Naive thymus-derived CD4-positive, alpha-beta T cell (primary cell): ENCODE measurements around the gene RASA3. TPM values are rescaled to one million over a fixed set of nuclear protein-coding genes. Genes with fewer than 3 reads are reported as not detected.

Source experiments
- ATAC-seq: fragments of 150-1000 bp; cut with Tn5 transposase; 2 replicates; pipeline ENCODE4 v1.10.0; 2021; ENCODE audit warnings: mild to moderate bottlenecking, moderate library complexity
- CTCF ChIA-PET: fragments of 350-600 bp; sonication (Branson Sonifier 250); formaldehyde crosslinking; loops from one replicate; lab custom pipeline; 2021; ENCODE audit warnings: antibody characterized with exemption; lab: Charles Lee
- POLR2A ChIA-PET: fragments of 350-600 bp; sonication (Branson Sonifier 250); formaldehyde crosslinking; loops from one replicate; lab custom pipeline; 2021; ENCODE audit warnings: antibody characterized with exemption, inconsistent platforms; lab: Charles Lee
- DNase-seq, 9 donors: peaks; one replicate each; pipeline versions ENCODE4 v3.0.0 to v3.0.0-alpha.2; 2020 to 2022; ENCODE audit warnings: mixed read lengths in 1 of 9
- H3K27ac ChIP-seq: one replicate; pipeline ENCODE4 v1.7.0; 2013; ENCODE audit warnings: mild to moderate bottlenecking, low read depth, low read length, moderate library complexity
- H3K27me3 ChIP-seq, 2 donors: one replicate each; pipeline ENCODE4 v1.7.0; 2013; ENCODE audit warnings: low read length in 2 of 2, mild to moderate bottlenecking in 2 of 2, moderate library complexity in 2 of 2; ENCODE audit not compliant: control insufficient read depth in 2 of 2, insufficient read depth in 2 of 2
- H3K36me3 ChIP-seq, 3 experiments: 1 replicate in 2 of 3; 2 replicates in 1 of 3; pipeline ENCODE4 v1.7.0; 2013; ENCODE audit warnings: low read length in 3 of 3, mild to moderate bottlenecking in 3 of 3, moderate library complexity in 1 of 3; ENCODE audit not compliant: insufficient read depth in 3 of 3, control insufficient read depth in 2 of 3
- H3K4me1 ChIP-seq, 2 donors: one replicate each; pipeline ENCODE4 v1.7.0; 2013; ENCODE audit warnings: low read length in 2 of 2, mild to moderate bottlenecking in 2 of 2, moderate library complexity in 1 of 2; ENCODE audit not compliant: control insufficient read depth in 2 of 2, insufficient read depth in 2 of 2
- H3K4me3 ChIP-seq: 2 replicates; pipeline ENCODE4 v1.7.0; 2013; ENCODE audit warnings: mild to moderate bottlenecking, low read length
- H3K9me3 ChIP-seq, 3 experiments: 1 replicate in 2 of 3; 2 replicates in 1 of 3; pipeline ENCODE4 v1.7.0; 2013; ENCODE audit warnings: low read length in 3 of 3; ENCODE audit not compliant: control insufficient read depth in 2 of 3
- H3K27ac Mint-ChIP-seq, 9 donors: one replicate each; pipeline ENCODE4 v1.8.0; 2020 to 2022; ENCODE audit warnings: mixed read lengths in 9 of 9, mild to moderate bottlenecking in 8 of 9, moderate library complexity in 5 of 9, inconsistent platforms in 2 of 9
- H3K27me3 Mint-ChIP-seq, 5 donors: one replicate each; pipeline ENCODE4 v1.8.0; 2021 to 2022; ENCODE audit warnings: mixed read lengths in 5 of 5, mild to moderate bottlenecking in 1 of 5
- H3K36me3 Mint-ChIP-seq, 5 donors: one replicate each; pipeline ENCODE4 v1.8.0; 2020 to 2022; ENCODE audit warnings: mixed read lengths in 5 of 5, mild to moderate bottlenecking in 3 of 5, inconsistent platforms in 1 of 5
- H3K4me1 Mint-ChIP-seq, 7 donors: one replicate each; pipeline ENCODE4 v1.8.0; 2020 to 2022; ENCODE audit warnings: mixed read lengths in 7 of 7, mild to moderate bottlenecking in 3 of 7, inconsistent platforms in 1 of 7
- H3K4me3 Mint-ChIP-seq, 10 donors: one replicate each; pipeline ENCODE4 v1.8.0; 2020 to 2022; ENCODE audit warnings: mild to moderate bottlenecking in 10 of 10, mixed read lengths in 10 of 10, moderate library complexity in 6 of 10, inconsistent platforms in 2 of 10
- H3K9me3 Mint-ChIP-seq, 11 donors: one replicate each; pipeline ENCODE4 v1.8.0; 2020 to 2022; ENCODE audit warnings: mixed read lengths in 11 of 11, mild to moderate bottlenecking in 4 of 11, inconsistent platforms in 1 of 11, moderate library complexity in 1 of 11
- intact Hi-C, 2 donors: fragments of 100-400 bp; cut with micrococcal nuclease; formaldehyde crosslinking; loops; one replicate each; pipeline ENCODE4 v1.15.1; 2023
- polyA plus RNA-seq, 2 donors: library from polyadenylated mRNA; unstranded; fragments of 300-500 nt; fragmentation: Illumina TruSeq; gene quantifications; one replicate each; pipeline ENCODE4 v1.2.3, GENCODE V29; 2021
- total RNA-seq, 6 experiments: library from RNA in 5 of 6; stranded (reverse) in 5 of 6; gene quantifications; 1 replicate in 5 of 6; 2 replicates in 1 of 6; pipeline ENCODE4 v1.2.3 and lab custom pipeline; 2021 to 2026

Gene RASA3
- total and polyA plus RNA-seq, 7 experiments from 2014 or later = 109 to 227 (median 195) TPM

GRCh38 chr13:114063545-114064449, 68.6 kb downstream of the RASA3 start:
- Mint-ChIP-seq H3K9me3 (peaks cover 0 to 2% (median 0%) of the 10 kb centered on the region in 11 donors), H3K27ac (peak overlapping the region; percentile 29 to 99 (median 92)), H3K4me1 (peaks cover 49 to 81% (median 67%) of the 10 kb centered on the region in 7 donors), H3K27me3 (no peaks in the 10 kb centered on the region), H3K36me3 (peaks cover 3 to 35% (median 16%) of the 10 kb centered on the region in 5 donors), H3K4me3 (peak overlapping the region; percentile 78 to 89 (median 86))
- intact Hi-C loops = loop anchor here in 1 of 2 donors (2.0 kb wide), 2 partner anchors 79 to 247 kb away; no protein-coding TSS in a partner anchor
- H3K9me3 ChIP-seq = no peaks in the 10 kb centered on the region
- peak overlapping the region; percentile 76 for H3K27ac ChIP-seq
- DNase-seq = no peak
- peaks cover 0 to 50% (median 6%) of the 10 kb centered on the region in 3 experiments for H3K36me3 ChIP-seq
- peaks cover 51 to 57% of the 10 kb centered on the region in 2 donors for H3K4me1 ChIP-seq
- peak; percentile 24 for ATAC-seq
- POLR2A ChIA-PET = interaction anchor here (1.9 kb wide), 1 partner anchor 30 kb away, joined by 8 read pairs; no protein-coding TSS in a partner anchor
- no peak overlapping the region for H3K4me3 ChIP-seq
- H3K27me3 ChIP-seq = no peaks in the 10 kb centered on the region
- CTCF ChIA-PET = interaction anchor here (0.9 to 2.2 kb wide), 2 partner anchors 47 to 55 kb away, joined by 3 to 9 read pairs; no protein-coding TSS in a partner anchor

GRCh38 chr13:114062754-114063153, 69.7 kb downstream of the RASA3 start:
- Mint-ChIP-seq H3K36me3 (peaks cover 3 to 34% (median 10%) of the 10 kb centered on the region in 5 donors), H3K27me3 (no peaks in the 10 kb centered on the region), H3K9me3 (peaks cover 0 to 2% (median 0%) of the 10 kb centered on the region in 11 donors), H3K27ac (peak overlapping the region in 5 of 9 donors; percentile 28 to 81 (median 48)), H3K4me1 (peaks cover 38 to 80% (median 62%) of the 10 kb centered on the region in 7 donors), H3K4me3 (peak overlapping the region in 1 of 10 donors; percentile 36)
- H3K4me1 ChIP-seq = peaks cover 43 to 57% of the 10 kb centered on the region in 2 donors
- H3K4me3 ChIP-seq = no peak overlapping the region
- peaks cover 0 to 56% (median 6%) of the 10 kb centered on the region in 3 experiments for H3K36me3 ChIP-seq
- DNase-seq = no peak
- H3K27ac ChIP-seq = no peak overlapping the region
- no peak for ATAC-seq
- ChIA-PET POLR2A (no interaction called here), CTCF (interaction anchor here (0.9 kb wide), 1 partner anchor 56 kb away, joined by 3 read pairs; no protein-coding TSS in a partner anchor)
- intact Hi-C loops = no loop called here
- H3K27me3 ChIP-seq = no peaks in the 10 kb centered on the region
- H3K9me3 ChIP-seq = no peaks in the 10 kb centered on the region

GRCh38 chr13:114062341-114062740, 70.1 kb downstream of the RASA3 start:
- Histone ChIP-seq H3K27me3 (no peaks in the 10 kb centered on the region), H3K4me1 (peaks cover 39 to 57% of the 10 kb centered on the region in 2 donors), H3K27ac (no peak overlapping the region), H3K9me3 (no peaks in the 10 kb centered on the region), H3K4me3 (no peak overlapping the region), H3K36me3 (peaks cover 0 to 60% (median 10%) of the 10 kb centered on the region in 3 experiments)
- ChIA-PET CTCF (no interaction called here), POLR2A (no interaction called here)
- DNase-seq (no peak), ATAC-seq (no peak)
- peaks cover 34 to 80% (median 62%) of the 10 kb centered on the region in 7 donors for H3K4me1 Mint-ChIP-seq
- peaks cover 3 to 31% (median 6%) of the 10 kb centered on the region in 5 donors for H3K36me3 Mint-ChIP-seq
- intact Hi-C loops = no loop called here
- peak overlapping the region in 5 of 9 donors; percentile 28 to 81 (median 64) for H3K27ac Mint-ChIP-seq
- H3K4me3 Mint-ChIP-seq = peak overlapping the region in 2 of 10 donors; percentile 7 to 36
- H3K27me3 Mint-ChIP-seq = no peaks in the 10 kb centered on the region
- H3K9me3 Mint-ChIP-seq = peaks cover 0 to 2% (median 0%) of the 10 kb centered on the region in 11 donors

GRCh38 chr13:114061744-114062143, 70.7 kb downstream of the RASA3 start:
- Mint-ChIP-seq H3K4me1 (peaks cover 31 to 83% (median 62%) of the 10 kb centered on the region in 7 donors), H3K4me3 (peak overlapping the region in 2 of 10 donors; percentile 7 to 29), H3K27me3 (no peaks in the 10 kb centered on the region), H3K9me3 (peaks cover 0 to 2% (median 0%) of the 10 kb centered on the region in 11 donors), H3K27ac (peak overlapping the region in 7 of 9 donors; percentile 34 to 74 (median 51)), H3K36me3 (peaks cover 3 to 31% (median 5%) of the 10 kb centered on the region in 5 donors)
- DNase-seq (no peak), ATAC-seq (no peak)
- CTCF ChIA-PET = interaction anchor here (0.6 kb wide), 1 partner anchor 124 kb away, joined by 3 read pairs; no protein-coding TSS in a partner anchor
- Histone ChIP-seq H3K4me1 (peaks cover 33 to 54% of the 10 kb centered on the region in 2 donors), H3K27ac (no peak overlapping the region), H3K9me3 (no peaks in the 10 kb centered on the region), H3K4me3 (no peak overlapping the region), H3K36me3 (peaks cover 2 to 65% (median 10%) of the 10 kb centered on the region in 3 experiments), H3K27me3 (no peaks in the 10 kb centered on the region)
- intact Hi-C loops = no loop called here
- POLR2A ChIA-PET = no interaction called here

- CTCF ChIA-PET = interaction anchor here (0.6 kb wide), 1 partner anchor 123 kb away, joined by 3 read pairs; no protein-coding TSS in a partner anchor
- Histone ChIP-seq H3K27me3 (no peaks in the 10 kb centered on the region), H3K4me1 (peaks cover 26 to 47% of the 10 kb centered on the region in 2 donors), H3K36me3 (peaks cover 5 to 72% (median 14%) of the 10 kb centered on the region in 3 experiments), H3K27ac (no peak overlapping the region), H3K4me3 (no peak overlapping the region), H3K9me3 (no peaks in the 10 kb centered on the region)
- Mint-ChIP-seq H3K4me1 (peaks cover 27 to 83% (median 63%) of the 10 kb centered on the region in 7 donors), H3K27me3 (no peaks in the 10 kb centered on the region), H3K9me3 (peaks cover 0 to 2% (median 0%) of the 10 kb centered on the region in 11 donors), H3K36me3 (peaks cover 3 to 34% (median 8%) of the 10 kb centered on the region in 5 donors), H3K27ac (peak overlapping the region in 3 of 9 donors; percentile 34 to 59 (median 34)), H3K4me3 (no peak overlapping the region)
- POLR2A ChIA-PET = no interaction called here
- intact Hi-C loops = no loop called here
- DNase-seq (no peak), ATAC-seq (no peak)
Measured at GRCh38 chr13:114061047-114061446, 71.4 kb downstream of the RASA3 start.
